Stimulated activated CD4-positive, alpha-beta T cell treated with anti-CD3 and anti-CD28 coated beads, TNF-alpha, amount 100 ng/mL, for 48 hours (primary cell): ENCODE results near the gene CRHR2.
A peak's percentile ranks its signal among the peaks of the same experiment; 100 is the strongest.

Source experiments
- DNase-seq, 3 donors: peaks; one replicate each; pipeline ENCODE4 v3.0.0-alpha.2; 2020; ENCODE audit warnings: low read depth in 3 of 3

The CRHR2 gene

DNA sequence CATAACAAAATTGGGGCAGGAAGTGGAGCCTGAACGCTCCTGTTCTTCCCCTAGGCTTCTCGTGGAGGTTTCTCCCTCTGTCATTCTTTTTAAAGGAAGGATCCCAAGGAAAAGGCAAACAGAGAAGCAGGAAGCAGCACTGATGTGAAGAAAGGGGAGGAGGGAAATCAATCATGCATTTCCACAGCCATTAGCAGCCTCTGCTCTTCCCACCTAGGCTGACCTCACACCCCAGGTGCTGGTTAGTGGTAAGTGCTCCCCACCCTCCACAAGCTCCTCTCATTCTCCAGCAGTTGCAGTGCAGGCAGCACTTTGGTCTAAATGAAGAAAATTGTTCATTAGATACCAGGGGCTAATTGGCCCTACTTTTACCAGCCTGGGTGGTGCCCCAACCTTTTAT, 2.6 kb downstream of the CRHR2 start:
- no peak for DNase-seq

GRCh38 chr7:30678805-30679204, 3.5 kb downstream of the CRHR2 start:
- no peak for DNase-seq

DNA sequence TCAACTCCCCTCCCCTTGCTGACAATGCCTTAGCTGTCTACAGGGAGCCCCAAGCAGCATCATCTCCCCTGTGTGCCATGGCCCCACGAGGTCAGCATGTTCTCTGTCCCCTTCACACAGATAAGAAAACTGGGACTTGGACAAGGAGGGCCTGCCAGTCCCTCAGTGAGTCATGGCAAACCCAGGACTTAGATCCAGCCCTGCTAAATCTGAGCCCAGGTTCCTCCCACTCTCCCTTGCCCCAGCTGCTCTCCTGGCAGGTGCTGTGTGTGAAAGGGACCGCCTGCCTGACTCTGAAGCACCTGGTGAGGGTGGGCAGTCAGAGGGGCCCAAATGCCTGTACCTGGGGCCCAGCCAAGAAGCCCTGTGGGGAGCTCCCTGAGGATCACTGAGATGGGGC, 7.4 kb downstream of the CRHR2 start:
- no peak for DNase-seq

GRCh38 chr7:30674420-30674819, 7.8 kb downstream of the CRHR2 start:
- no peak for DNase-seq

DNA sequence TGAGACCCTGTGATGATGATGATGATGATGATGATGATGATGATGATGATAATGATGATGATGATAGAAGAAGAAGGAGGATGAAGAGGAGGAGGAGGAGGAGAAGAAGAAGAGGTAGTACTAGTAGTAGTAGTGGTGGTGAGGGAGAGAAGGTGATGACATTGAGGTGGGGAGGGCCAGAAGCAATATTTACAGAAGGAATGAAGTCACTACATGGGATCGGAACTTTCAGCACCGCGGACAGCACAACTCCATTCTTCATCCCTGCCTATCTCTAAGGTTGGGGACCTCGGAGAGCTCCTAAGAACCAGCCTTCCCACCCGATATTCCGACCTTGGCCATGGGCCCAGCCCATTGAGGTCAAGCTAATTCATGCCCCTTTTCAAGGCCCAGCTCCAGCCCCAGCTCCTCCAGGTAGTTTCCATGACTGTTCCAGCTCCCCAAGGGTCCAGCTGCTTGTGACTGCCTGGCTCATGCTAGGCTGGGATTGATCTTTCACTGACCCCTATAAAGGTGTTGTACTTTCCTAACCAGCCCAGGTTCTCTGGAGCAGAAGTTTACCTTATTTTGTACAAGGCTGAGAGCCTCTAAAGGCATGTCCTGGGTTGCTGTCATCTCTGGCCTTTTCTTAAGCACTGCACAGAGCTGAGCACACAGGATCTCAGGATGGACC, 10.3 kb downstream of the CRHR2 start:
- peak in 1 of 3 donors; percentile 4 for DNase-seq

- no peak for DNase-seq
These were observed 14.2 kb downstream of the CRHR2 start for GRCh38 chr7:30668102-30668501.

- no peak for DNase-seq
These were observed 15.1 kb downstream of the CRHR2 start for GRCh38 chr7:30667172-30667571.

DNA sequence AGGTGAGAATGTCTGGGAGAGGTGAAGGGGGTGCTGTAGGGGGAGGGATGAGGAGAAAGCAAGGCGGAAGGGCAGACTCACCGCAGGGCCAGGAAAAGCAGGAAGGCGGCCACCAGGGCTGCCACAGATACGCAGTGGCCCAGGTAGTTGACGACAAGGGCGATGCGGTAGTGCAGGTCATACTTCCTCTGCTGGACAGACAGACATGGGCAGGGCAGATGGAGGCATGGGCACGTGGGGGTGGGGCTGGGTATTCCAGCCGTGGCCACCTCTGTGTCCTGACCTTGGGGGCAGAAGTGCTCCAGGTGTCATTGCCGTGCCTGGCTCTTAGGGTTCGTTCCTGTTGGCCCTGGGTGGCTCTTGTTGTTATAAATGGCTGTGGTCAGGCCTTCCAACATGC, 16.8 kb downstream of the CRHR2 start:
- DNase-seq = no peak

DNA sequence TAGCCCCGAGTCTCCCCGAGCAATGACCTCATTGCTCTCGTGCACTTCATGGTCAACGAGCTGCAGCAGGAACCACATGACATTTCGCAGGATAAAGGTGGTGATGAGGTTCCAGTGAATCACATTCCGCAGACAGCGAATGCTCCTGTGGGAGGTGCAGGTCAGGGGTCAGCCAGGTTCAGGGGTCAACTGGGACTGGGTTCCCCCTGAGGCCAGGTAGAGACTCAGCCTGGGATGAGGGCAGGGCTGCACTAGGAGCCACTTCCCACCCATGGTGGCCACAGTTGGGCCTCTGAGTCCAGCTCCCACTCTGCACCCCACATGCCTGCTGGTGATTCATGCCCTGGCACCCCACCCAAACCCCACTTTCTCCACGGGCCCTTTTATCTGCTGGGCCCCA, 17.2 kb downstream of the CRHR2 start:
- no peak for DNase-seq

DNA sequence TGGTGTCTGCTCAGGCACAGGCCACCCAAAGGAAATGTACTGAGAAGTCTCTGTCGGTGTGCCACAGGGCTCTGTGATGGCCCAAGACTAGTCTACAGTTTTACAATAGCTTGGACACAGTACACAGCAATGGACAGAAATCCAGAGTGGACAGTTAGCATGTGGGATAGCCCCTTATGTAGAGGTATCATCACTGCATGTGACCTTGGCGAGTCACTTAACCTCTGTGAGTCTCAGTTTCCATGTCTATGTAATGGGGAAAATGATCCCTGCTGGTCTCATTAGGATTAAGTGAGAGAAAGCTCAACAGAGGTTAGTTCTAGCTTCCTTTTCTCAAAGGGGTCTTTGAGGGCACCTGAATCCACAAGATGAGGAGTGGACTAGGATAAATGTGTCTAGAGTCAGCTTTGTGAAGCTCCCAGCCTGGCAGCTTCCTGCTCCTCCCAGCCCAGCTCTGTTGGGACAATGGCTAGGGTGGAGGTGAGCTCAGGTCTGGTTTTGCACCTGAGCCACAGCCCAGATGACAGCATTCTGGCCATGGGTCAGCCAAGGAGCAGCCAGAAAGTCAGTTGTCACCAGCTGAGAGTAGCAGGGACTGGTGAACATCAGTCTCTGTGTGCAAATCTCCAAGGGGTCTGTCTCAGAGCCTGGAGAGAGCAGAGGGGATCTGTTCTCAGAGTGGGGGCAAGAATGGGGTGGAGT, 17.9 kb downstream of the CRHR2 start:
- no peak for DNase-seq

DNA sequence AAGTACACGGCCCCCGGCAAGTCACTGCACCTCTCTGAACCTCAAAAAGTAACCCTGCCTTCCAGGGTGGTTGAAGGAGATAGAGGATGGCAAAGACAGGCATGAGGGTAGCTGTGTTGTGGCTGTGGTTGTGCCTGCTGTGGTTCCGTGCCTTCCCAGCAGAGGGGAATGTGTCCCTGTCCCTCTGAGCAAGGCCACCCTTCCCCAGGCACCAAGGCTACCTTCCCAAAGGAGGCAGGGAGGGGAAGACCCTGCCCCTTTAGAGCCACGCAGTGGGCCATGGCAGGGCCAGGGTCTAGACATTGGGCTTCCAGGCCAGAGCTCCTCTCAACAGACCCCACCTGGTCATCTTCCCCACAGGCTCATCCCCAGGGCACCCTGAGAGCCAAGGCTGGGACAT, 18.8 kb downstream of the CRHR2 start:
- DNase-seq = no peak

DNA sequence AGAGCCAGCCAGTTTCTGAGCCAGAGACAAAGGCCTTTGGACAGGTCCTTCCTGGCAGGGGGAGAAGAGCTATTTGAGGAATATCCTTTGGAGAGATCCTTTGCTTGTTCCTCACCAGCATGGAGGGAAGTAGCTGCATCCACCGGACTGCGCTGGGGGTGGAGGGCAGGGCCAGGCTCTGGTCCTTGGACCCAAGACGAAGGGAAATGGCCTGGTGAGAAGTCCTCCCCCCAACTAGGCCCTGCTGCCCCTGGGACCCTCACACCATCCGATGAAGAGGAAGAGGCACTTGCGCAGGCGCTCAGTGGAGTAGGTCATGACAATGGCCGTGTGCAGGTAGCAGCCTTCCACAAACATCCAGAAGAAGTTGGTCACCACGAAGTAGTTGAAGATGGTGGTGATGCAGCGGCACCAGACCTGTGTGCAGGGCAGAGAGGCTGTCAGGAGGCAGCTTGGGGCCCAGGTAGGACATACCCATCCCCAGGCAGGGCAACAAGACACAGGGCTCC, 19.8 kb downstream of the CRHR2 start:
- no peak for DNase-seq

DNA sequence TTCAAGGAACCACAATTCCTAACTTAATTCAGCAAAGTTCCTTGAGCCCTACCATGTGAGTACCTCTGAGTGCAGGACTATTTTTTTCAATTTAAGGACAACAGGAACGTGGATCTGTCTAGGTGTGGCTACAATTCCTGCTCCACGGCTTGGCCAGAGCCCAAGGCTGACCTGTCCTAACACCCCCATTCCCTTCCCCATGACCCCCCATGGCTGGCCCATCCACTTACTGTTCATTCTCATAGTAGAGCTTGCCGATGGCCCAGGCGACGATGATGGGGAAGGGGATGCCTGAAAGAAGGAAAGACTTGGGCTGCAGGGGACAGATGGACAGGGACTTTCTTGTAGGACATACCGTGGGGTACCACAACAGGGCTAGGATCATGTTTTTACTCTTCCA, 20.3 kb downstream of the CRHR2 start:
- DNase-seq = no peak

- no peak for DNase-seq
These were observed 21.7 kb downstream of the CRHR2 start for GRCh38 chr7:30660331-30661255.

DNA sequence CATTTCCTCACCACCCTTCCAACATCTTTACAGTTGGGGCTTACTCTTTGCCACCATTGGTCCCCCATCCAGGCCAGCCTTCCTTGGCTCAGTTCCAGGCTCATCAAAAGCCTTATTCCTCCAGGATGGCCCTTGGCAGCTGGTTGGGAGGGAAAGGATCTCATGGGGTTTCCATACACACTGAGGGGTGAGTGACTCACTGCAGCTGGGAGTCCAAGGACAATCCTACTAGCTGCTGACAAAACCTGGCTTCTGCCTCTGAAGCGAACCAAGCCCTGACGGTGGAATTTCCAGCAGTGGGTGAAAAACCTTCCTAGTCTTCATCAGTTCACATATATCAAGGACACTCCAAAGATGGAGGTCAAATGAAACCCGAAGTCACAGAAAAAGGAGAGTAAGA, 22.9 kb downstream of the CRHR2 start:
- DNase-seq = no peak

- no peak for DNase-seq
These were observed 23.7 kb downstream of the CRHR2 start for GRCh38 chr7:30658479-30659074.

DNA sequence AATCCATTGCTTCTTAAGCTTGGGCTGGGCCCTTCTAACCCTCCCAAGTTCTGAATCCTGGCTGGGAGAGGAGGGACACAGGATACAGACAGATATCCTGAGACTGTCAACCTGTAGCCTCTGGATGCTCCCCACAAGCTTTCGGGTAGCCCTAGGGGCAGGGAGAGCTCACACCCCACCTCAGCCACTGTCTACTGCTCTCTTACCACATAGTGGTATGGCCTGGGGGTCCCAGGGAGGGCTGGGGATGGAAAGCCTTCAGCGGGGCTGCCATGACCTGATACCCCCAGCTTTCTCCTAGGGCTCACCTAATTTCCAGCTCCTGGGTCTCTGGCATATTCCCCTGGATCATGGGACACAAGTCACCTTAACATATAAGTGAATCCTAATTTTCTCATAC, 25.1 kb downstream of the CRHR2 start:
- no peak for DNase-seq

GRCh38 chr7:30656006-30656957, 26.0 kb downstream of the CRHR2 start:
- DNase-seq = no peak

DNA sequence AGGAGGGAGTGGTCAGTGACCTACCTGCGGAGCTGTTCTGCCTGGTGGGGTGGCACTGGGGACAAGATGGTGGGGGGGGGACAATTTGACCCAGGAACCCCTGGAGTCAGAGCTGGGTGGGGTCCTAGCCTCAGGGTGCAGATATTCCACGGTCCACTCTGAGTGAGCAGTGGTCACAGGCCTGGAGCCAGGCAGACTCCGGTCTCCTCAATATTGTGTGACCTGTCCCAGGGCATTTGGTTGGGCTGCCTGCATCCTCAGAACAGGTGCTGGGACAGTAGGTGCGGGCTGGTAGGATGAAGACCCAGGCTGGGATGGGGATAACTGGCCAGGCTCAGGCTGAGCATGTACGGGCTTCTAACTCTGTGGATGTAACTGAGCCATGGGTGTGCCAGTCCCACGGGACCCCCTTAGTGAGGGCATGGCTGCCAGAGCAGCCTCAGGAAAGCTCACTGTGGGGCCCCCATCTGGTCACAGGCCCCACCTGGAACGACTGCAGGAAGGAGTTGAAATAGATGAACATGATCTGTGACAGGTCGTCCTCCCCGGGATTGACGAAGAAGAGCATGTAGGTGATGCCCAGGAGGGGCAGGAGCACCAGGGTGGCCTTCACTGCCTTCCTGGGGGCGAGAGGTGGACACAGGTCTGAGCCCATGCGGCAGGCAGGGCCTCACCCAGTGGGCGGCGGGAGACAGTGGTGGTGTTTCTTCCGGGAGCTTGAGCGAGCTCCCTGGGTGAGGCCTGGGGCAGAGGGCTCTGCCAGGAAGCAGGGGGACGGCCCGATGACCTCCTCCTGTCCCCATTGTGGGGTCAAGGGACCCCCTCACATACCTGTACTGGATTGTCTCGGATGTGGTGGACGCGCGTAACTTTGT, 26.9 kb downstream of the CRHR2 start:
- DNase-seq = no peak
